ENCODE measurements around the gene PRKAG2.

Gene PRKAG2

GRCh38 chr7:151805191-151805590, 71.7 kb downstream of the PRKAG2 start:
- H3K36me3 ChIP-seq (ENCODE audit: control insufficient read depth in 1 of 2, insufficient read depth in 2 of 2, low read length in 2 of 2) = no peaks in the 10 kb centered on the region
- H3K27me3 ChIP-seq (ENCODE audit: control insufficient read depth in 1 of 2, insufficient read depth in 2 of 2, low read length in 2 of 2) = no peaks in the 10 kb centered on the region
- H3K27ac ChIP-seq (ENCODE audit: low read depth, low read length) = no peak overlapping the region
- H3K4me1 ChIP-seq (ENCODE audit: control insufficient read depth in 1 of 2, insufficient read depth in 2 of 2, low read length in 2 of 2) = peaks cover 52 to 58% of the 10 kb centered on the region in 2 donors
- no peaks in the 10 kb centered on the region for H3K9me3 ChIP-seq (ENCODE audit: control insufficient read depth in 1 of 2, low read length in 2 of 2)
- no peak overlapping the region for H3K4me3 ChIP-seq (ENCODE audit: low read depth in 1 of 2, low read length in 2 of 2)
- H3K9ac ChIP-seq (ENCODE audit: low read depth in 1 of 2, low read length in 2 of 2) = no peak overlapping the region

- no peak overlapping the region for H3K4me3 ChIP-seq (ENCODE audit: low read depth in 1 of 2, low read length in 2 of 2)
- H3K4me1 ChIP-seq (ENCODE audit: control insufficient read depth in 1 of 2, insufficient read depth in 2 of 2, low read length in 2 of 2) = peaks cover 50 to 54% of the 10 kb centered on the region in 2 donors
- no peak overlapping the region for H3K27ac ChIP-seq (ENCODE audit: low read depth, low read length)
- H3K9ac ChIP-seq (ENCODE audit: low read depth in 1 of 2, low read length in 2 of 2) = no peak overlapping the region
- no peaks in the 10 kb centered on the region for H3K27me3 ChIP-seq (ENCODE audit: control insufficient read depth in 1 of 2, insufficient read depth in 2 of 2, low read length in 2 of 2)
- no peaks in the 10 kb centered on the region for H3K36me3 ChIP-seq (ENCODE audit: control insufficient read depth in 1 of 2, insufficient read depth in 2 of 2, low read length in 2 of 2)
- no peaks in the 10 kb centered on the region for H3K9me3 ChIP-seq (ENCODE audit: control insufficient read depth in 1 of 2, low read length in 2 of 2)
Measured at GRCh38 chr7:151804756-151805155, 72.2 kb downstream of the PRKAG2 start.

- no peak overlapping the region for H3K9ac ChIP-seq (ENCODE audit: low read depth in 1 of 2, low read length in 2 of 2)
- H3K36me3 ChIP-seq (ENCODE audit: control insufficient read depth in 1 of 2, insufficient read depth in 2 of 2, low read length in 2 of 2) = no peaks in the 10 kb centered on the region
- H3K4me1 ChIP-seq (ENCODE audit: control insufficient read depth in 1 of 2, insufficient read depth in 2 of 2, low read length in 2 of 2) = peaks cover 45 to 46% of the 10 kb centered on the region in 2 donors
- H3K4me3 ChIP-seq (ENCODE audit: low read depth in 1 of 2, low read length in 2 of 2) = no peak overlapping the region
- H3K27me3 ChIP-seq (ENCODE audit: control insufficient read depth in 1 of 2, insufficient read depth in 2 of 2, low read length in 2 of 2) = no peaks in the 10 kb centered on the region
- H3K27ac ChIP-seq (ENCODE audit: low read depth, low read length) = no peak overlapping the region
- H3K9me3 ChIP-seq (ENCODE audit: control insufficient read depth in 1 of 2, low read length in 2 of 2) = no peaks in the 10 kb centered on the region
Measured at GRCh38 chr7:151803841-151804240, 73.1 kb downstream of the PRKAG2 start.

GRCh38 chr7:151802469-151802846, 74.5 kb downstream of the PRKAG2 start:
- H3K4me3 ChIP-seq (ENCODE audit: low read depth in 1 of 2, low read length in 2 of 2) = peak overlapping the region in 1 of 2 donors; percentile 33
- peak overlapping the region; percentile 40 for H3K27ac ChIP-seq (ENCODE audit: low read depth, low read length)
- H3K9me3 ChIP-seq (ENCODE audit: control insufficient read depth in 1 of 2, low read length in 2 of 2) = no peaks in the 10 kb centered on the region
- H3K9ac ChIP-seq (ENCODE audit: low read depth in 1 of 2, low read length in 2 of 2) = peak overlapping the region; percentile 7 to 20
- H3K4me1 ChIP-seq (ENCODE audit: control insufficient read depth in 1 of 2, insufficient read depth in 2 of 2, low read length in 2 of 2) = peaks cover 34 to 36% of the 10 kb centered on the region in 2 donors
- H3K27me3 ChIP-seq (ENCODE audit: control insufficient read depth in 1 of 2, insufficient read depth in 2 of 2, low read length in 2 of 2) = no peaks in the 10 kb centered on the region
- H3K36me3 ChIP-seq (ENCODE audit: control insufficient read depth in 1 of 2, insufficient read depth in 2 of 2, low read length in 2 of 2) = no peaks in the 10 kb centered on the region

- peaks cover 31 to 35% of the 10 kb centered on the region in 2 donors for H3K4me1 ChIP-seq (ENCODE audit: control insufficient read depth in 1 of 2, insufficient read depth in 2 of 2, low read length in 2 of 2)
- no peaks in the 10 kb centered on the region for H3K9me3 ChIP-seq (ENCODE audit: control insufficient read depth in 1 of 2, low read length in 2 of 2)
- peak overlapping the region; percentile 40 for H3K27ac ChIP-seq (ENCODE audit: low read depth, low read length)
- H3K4me3 ChIP-seq (ENCODE audit: low read depth in 1 of 2, low read length in 2 of 2) = peak overlapping the region in 1 of 2 donors; percentile 33
- no peaks in the 10 kb centered on the region for H3K36me3 ChIP-seq (ENCODE audit: control insufficient read depth in 1 of 2, insufficient read depth in 2 of 2, low read length in 2 of 2)
- peak overlapping the region; percentile 7 to 20 for H3K9ac ChIP-seq (ENCODE audit: low read depth in 1 of 2, low read length in 2 of 2)
- no peaks in the 10 kb centered on the region for H3K27me3 ChIP-seq (ENCODE audit: control insufficient read depth in 1 of 2, insufficient read depth in 2 of 2, low read length in 2 of 2)
Measured at GRCh38 chr7:151801782-151802468, 75.0 kb downstream of the PRKAG2 start.

GRCh38 chr7:151801291-151801690, 75.6 kb downstream of the PRKAG2 start:
- Histone ChIP-seq H3K36me3 (ENCODE audit: control insufficient read depth in 1 of 2, insufficient read depth in 2 of 2, low read length in 2 of 2) (no peaks in the 10 kb centered on the region), H3K27ac (ENCODE audit: low read depth, low read length) (peak overlapping the region; percentile 22), H3K9me3 (ENCODE audit: control insufficient read depth in 1 of 2, low read length in 2 of 2) (no peaks in the 10 kb centered on the region), H3K4me3 (ENCODE audit: low read depth in 1 of 2, low read length in 2 of 2) (no peak overlapping the region), H3K9ac (ENCODE audit: low read depth in 1 of 2, low read length in 2 of 2) (no peak overlapping the region), H3K4me1 (ENCODE audit: control insufficient read depth in 1 of 2, insufficient read depth in 2 of 2, low read length in 2 of 2) (peaks cover 34 to 35% of the 10 kb centered on the region in 2 donors), H3K27me3 (ENCODE audit: control insufficient read depth in 1 of 2, insufficient read depth in 2 of 2, low read length in 2 of 2) (no peaks in the 10 kb centered on the region)

GRCh38 chr7:151800861-151801260, 76.1 kb downstream of the PRKAG2 start:
- peaks cover 36% of the 10 kb centered on the region in 2 donors for H3K4me1 ChIP-seq (ENCODE audit: control insufficient read depth in 1 of 2, insufficient read depth in 2 of 2, low read length in 2 of 2)
- no peaks in the 10 kb centered on the region for H3K27me3 ChIP-seq (ENCODE audit: control insufficient read depth in 1 of 2, insufficient read depth in 2 of 2, low read length in 2 of 2)
- no peaks in the 10 kb centered on the region for H3K36me3 ChIP-seq (ENCODE audit: control insufficient read depth in 1 of 2, insufficient read depth in 2 of 2, low read length in 2 of 2)
- H3K4me3 ChIP-seq (ENCODE audit: low read depth in 1 of 2, low read length in 2 of 2) = no peak overlapping the region
- H3K9me3 ChIP-seq (ENCODE audit: control insufficient read depth in 1 of 2, low read length in 2 of 2) = no peaks in the 10 kb centered on the region
- no peak overlapping the region for H3K27ac ChIP-seq (ENCODE audit: low read depth, low read length)
- no peak overlapping the region for H3K9ac ChIP-seq (ENCODE audit: low read depth in 1 of 2, low read length in 2 of 2)

- peaks cover 34 to 36% of the 10 kb centered on the region in 2 donors for H3K4me1 ChIP-seq (ENCODE audit: control insufficient read depth in 1 of 2, insufficient read depth in 2 of 2, low read length in 2 of 2)
- H3K9ac ChIP-seq (ENCODE audit: low read depth in 1 of 2, low read length in 2 of 2) = no peak overlapping the region
- no peaks in the 10 kb centered on the region for H3K27me3 ChIP-seq (ENCODE audit: control insufficient read depth in 1 of 2, insufficient read depth in 2 of 2, low read length in 2 of 2)
- no peak overlapping the region for H3K4me3 ChIP-seq (ENCODE audit: low read depth in 1 of 2, low read length in 2 of 2)
- H3K27ac ChIP-seq (ENCODE audit: low read depth, low read length) = no peak overlapping the region
- no peaks in the 10 kb centered on the region for H3K9me3 ChIP-seq (ENCODE audit: control insufficient read depth in 1 of 2, low read length in 2 of 2)
- no peaks in the 10 kb centered on the region for H3K36me3 ChIP-seq (ENCODE audit: control insufficient read depth in 1 of 2, insufficient read depth in 2 of 2, low read length in 2 of 2)
Measured at GRCh38 chr7:151800391-151800790, 76.5 kb downstream of the PRKAG2 start.

- H3K4me3 ChIP-seq (ENCODE audit: low read depth in 1 of 2, low read length in 2 of 2) = no peak overlapping the region
- no peak overlapping the region for H3K27ac ChIP-seq (ENCODE audit: low read depth, low read length)
- H3K36me3 ChIP-seq (ENCODE audit: control insufficient read depth in 1 of 2, insufficient read depth in 2 of 2, low read length in 2 of 2) = no peaks in the 10 kb centered on the region
- no peaks in the 10 kb centered on the region for H3K27me3 ChIP-seq (ENCODE audit: control insufficient read depth in 1 of 2, insufficient read depth in 2 of 2, low read length in 2 of 2)
- H3K9me3 ChIP-seq (ENCODE audit: control insufficient read depth in 1 of 2, low read length in 2 of 2) = no peaks in the 10 kb centered on the region
- H3K9ac ChIP-seq (ENCODE audit: low read depth in 1 of 2, low read length in 2 of 2) = no peak overlapping the region
- peaks cover 34 to 36% of the 10 kb centered on the region in 2 donors for H3K4me1 ChIP-seq (ENCODE audit: control insufficient read depth in 1 of 2, insufficient read depth in 2 of 2, low read length in 2 of 2)
Measured at GRCh38 chr7:151799506-151799905, 77.4 kb downstream of the PRKAG2 start.

GRCh38 chr7:151798851-151799448, 78.0 kb downstream of the PRKAG2 start:
- Histone ChIP-seq H3K4me1 (ENCODE audit: control insufficient read depth in 1 of 2, insufficient read depth in 2 of 2, low read length in 2 of 2) (peaks cover 33 to 36% of the 10 kb centered on the region in 2 donors), H3K9me3 (ENCODE audit: control insufficient read depth in 1 of 2, low read length in 2 of 2) (no peaks in the 10 kb centered on the region), H3K4me3 (ENCODE audit: low read depth in 1 of 2, low read length in 2 of 2) (no peak overlapping the region), H3K36me3 (ENCODE audit: control insufficient read depth in 1 of 2, insufficient read depth in 2 of 2, low read length in 2 of 2) (no peaks in the 10 kb centered on the region), H3K27me3 (ENCODE audit: control insufficient read depth in 1 of 2, insufficient read depth in 2 of 2, low read length in 2 of 2) (no peaks in the 10 kb centered on the region), H3K9ac (ENCODE audit: low read depth in 1 of 2, low read length in 2 of 2) (no peak overlapping the region), H3K27ac (ENCODE audit: low read depth, low read length) (no peak overlapping the region)

All from duodenal mucosa (tissue), 2 donors.